NT2/D1 (cell line): ENCODE measurements around the gene IRF2BPL.

Experiments
- SUZ12 ChIP-seq: IDR thresholded peaks from 2 replicates; pipeline ENCODE4 v1.6.1; 2011; ENCODE audit not compliant: insufficient read length, insufficient read depth; ENCODE audit errors: extremely low read depth
- YY1 ChIP-seq: IDR thresholded peaks from 2 replicates; pipeline ENCODE4 v1.6.1; 2011; ENCODE audit not compliant: insufficient read length, insufficient read depth
- ZNF274 ChIP-seq: IDR thresholded peaks from 2 replicates; pipeline ENCODE4 v1.6.1; 2011; ENCODE audit warnings: mild to moderate bottlenecking, low read depth, low read length

- no peak for TF ChIP-seq SUZ12
- no peak for TF ChIP-seq ZNF274
- no peak for TF ChIP-seq YY1
Observed at GRCh38 chr14:77000340-77001270, 27.9 kb downstream of the IRF2BPL start.
